ENCODE data around the gene SCFD2.

The SCFD2 gene

GRCh38 chr4:52966172-52966571 is 399.7 kb downstream of the SCFD2 start:
- no peak overlapping the region for H3K9ac ChIP-seq (ENCODE audit: low read depth, low read length)
- no peak overlapping the region for H3K4me2 ChIP-seq (ENCODE audit: insufficient read depth, low read length)
- no peaks in the 10 kb centered on the region for H3K79me2 ChIP-seq (ENCODE audit: insufficient read depth, low read length)
- H2AFZ ChIP-seq (ENCODE audit: low read depth, low read length) = no peak overlapping the region
- H4K20me1 ChIP-seq (ENCODE audit: insufficient read depth, low read length) = no peaks in the 10 kb centered on the region
- ATAC-seq (ENCODE audit: insufficient read depth, low read depth) (no peak), DNase-seq (no peak)
- TF ChIP-seq, protein P1, sequence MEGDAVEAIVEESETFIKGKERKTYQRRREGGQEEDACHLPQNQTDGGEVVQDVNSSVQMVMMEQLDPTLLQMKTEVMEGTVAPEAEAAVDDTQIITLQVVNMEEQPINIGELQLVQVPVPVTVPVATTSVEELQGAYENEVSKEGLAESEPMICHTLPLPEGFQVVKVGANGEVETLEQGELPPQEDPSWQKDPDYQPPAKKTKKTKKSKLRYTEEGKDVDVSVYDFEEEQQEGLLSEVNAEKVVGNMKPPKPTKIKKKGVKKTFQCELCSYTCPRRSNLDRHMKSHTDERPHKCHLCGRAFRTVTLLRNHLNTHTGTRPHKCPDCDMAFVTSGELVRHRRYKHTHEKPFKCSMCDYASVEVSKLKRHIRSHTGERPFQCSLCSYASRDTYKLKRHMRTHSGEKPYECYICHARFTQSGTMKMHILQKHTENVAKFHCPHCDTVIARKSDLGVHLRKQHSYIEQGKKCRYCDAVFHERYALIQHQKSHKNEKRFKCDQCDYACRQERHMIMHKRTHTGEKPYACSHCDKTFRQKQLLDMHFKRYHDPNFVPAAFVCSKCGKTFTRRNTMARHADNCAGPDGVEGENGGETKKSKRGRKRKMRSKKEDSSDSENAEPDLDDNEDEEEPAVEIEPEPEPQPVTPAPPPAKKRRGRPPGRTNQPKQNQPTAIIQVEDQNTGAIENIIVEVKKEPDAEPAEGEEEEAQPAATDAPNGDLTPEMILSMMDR (IDR thresholded peaks at IDR 0.05; ENCODE audit: borderline replicate concordance, extremely low read depth, low read length, poor library complexity, severe bottlenecking) = no peak
- TF ChIP-seq EZH2 (IDR thresholded peaks at IDR 0.05; ENCODE audit: borderline replicate concordance, low read depth, low read length, severe bottlenecking) = no peak
- no peaks in the 10 kb centered on the region for H3K4me1 ChIP-seq (ENCODE audit: insufficient read depth, low read length)
- no peaks in the 10 kb centered on the region for H3K9me3 ChIP-seq (ENCODE audit: insufficient read depth, low read length, severe bottlenecking)
- no peak overlapping the region for H3K4me3 ChIP-seq (ENCODE audit: low read depth in 1 of 2, low read length in 2 of 2)
- H3K27me3 ChIP-seq (ENCODE audit: insufficient read depth, low read length, poor library complexity) = no peaks in the 10 kb centered on the region
- no peak overlapping the region for H3K27ac ChIP-seq (ENCODE audit: low read length)
- H3K36me3 ChIP-seq (ENCODE audit: insufficient read depth, low read length) = no peaks in the 10 kb centered on the region

DNA sequence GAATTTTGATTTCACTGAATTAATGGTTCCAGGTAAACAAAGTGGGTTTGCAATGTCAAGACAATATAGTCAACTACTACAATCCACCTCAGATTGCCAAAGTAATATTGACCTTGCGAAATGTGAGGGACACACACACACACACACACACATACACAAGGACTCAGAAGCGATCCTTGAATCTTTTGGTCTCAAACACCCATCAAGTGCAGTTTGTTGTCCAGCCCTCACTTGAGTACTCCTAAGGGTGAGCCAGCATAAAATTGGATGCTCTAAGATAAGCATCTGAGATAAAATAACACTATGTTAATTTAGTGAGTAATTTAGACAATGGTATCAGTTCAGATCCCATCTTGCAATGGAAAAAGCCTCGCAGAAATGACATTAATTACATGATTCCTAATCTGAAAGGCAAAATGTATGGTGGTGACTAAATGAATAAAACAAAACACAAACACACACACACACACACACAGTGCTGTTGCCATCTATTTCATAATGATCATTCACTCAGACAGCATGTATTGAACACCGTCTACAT is 401.2 kb downstream of the SCFD2 start:
- Histone ChIP-seq H4K20me1 (ENCODE audit: insufficient read depth, low read length) (no peaks in the 10 kb centered on the region), H3K4me3 (ENCODE audit: low read depth in 1 of 2, low read length in 2 of 2) (no peak overlapping the region), H2AFZ (ENCODE audit: low read depth, low read length) (no peak overlapping the region), H3K9me3 (ENCODE audit: insufficient read depth, low read length, severe bottlenecking) (no peaks in the 10 kb centered on the region), H3K36me3 (ENCODE audit: insufficient read depth, low read length) (no peaks in the 10 kb centered on the region), H3K4me2 (ENCODE audit: insufficient read depth, low read length) (no peak overlapping the region), H3K27ac (ENCODE audit: low read length) (no peak overlapping the region), H3K27me3 (ENCODE audit: insufficient read depth, low read length, poor library complexity) (no peaks in the 10 kb centered on the region), H3K79me2 (ENCODE audit: insufficient read depth, low read length) (no peaks in the 10 kb centered on the region), H3K9ac (ENCODE audit: low read depth, low read length) (no peak overlapping the region), H3K4me1 (ENCODE audit: insufficient read depth, low read length) (no peaks in the 10 kb centered on the region)
- no peak for TF ChIP-seq EZH2 (IDR thresholded peaks at IDR 0.05; ENCODE audit: borderline replicate concordance, low read depth, low read length, severe bottlenecking)
- TF ChIP-seq, protein P1 (IDR thresholded peaks at IDR 0.05; ENCODE audit: borderline replicate concordance, extremely low read depth, low read length, poor library complexity, severe bottlenecking) = no peak
- ATAC-seq (ENCODE audit: insufficient read depth, low read depth) = no peak
- no peak for DNase-seq

DNA sequence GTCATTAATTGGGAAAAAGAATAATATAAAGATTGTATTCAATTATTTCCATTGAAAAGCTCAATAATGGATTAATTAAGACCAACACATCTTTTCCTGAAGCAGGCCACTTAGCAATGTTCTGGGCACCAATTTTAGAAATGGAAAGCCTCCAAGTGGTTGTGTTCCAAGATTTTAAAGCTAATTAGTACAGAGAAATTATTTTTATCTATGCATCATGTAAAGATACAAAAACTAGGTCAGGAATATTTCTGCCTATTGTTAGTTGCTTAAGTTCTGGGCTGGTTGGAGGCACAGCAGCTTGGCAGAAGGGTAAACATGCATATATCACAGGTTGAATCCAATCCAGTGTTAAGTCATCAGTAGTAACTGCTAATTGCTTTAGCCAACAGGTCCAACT is 401.9 kb downstream of the SCFD2 start:
- Histone ChIP-seq H3K36me3 (ENCODE audit: insufficient read depth, low read length) (no peaks in the 10 kb centered on the region), H4K20me1 (ENCODE audit: insufficient read depth, low read length) (no peaks in the 10 kb centered on the region), H2AFZ (ENCODE audit: low read depth, low read length) (no peak overlapping the region), H3K9ac (ENCODE audit: low read depth, low read length) (no peak overlapping the region), H3K4me3 (ENCODE audit: low read depth in 1 of 2, low read length in 2 of 2) (no peak overlapping the region), H3K79me2 (ENCODE audit: insufficient read depth, low read length) (no peaks in the 10 kb centered on the region), H3K9me3 (ENCODE audit: insufficient read depth, low read length, severe bottlenecking) (no peaks in the 10 kb centered on the region), H3K27me3 (ENCODE audit: insufficient read depth, low read length, poor library complexity) (no peaks in the 10 kb centered on the region), H3K27ac (ENCODE audit: low read length) (no peak overlapping the region), H3K4me2 (ENCODE audit: insufficient read depth, low read length) (no peak overlapping the region), H3K4me1 (ENCODE audit: insufficient read depth, low read length) (no peaks in the 10 kb centered on the region)
- no peak for TF ChIP-seq EZH2 (IDR thresholded peaks at IDR 0.05; ENCODE audit: borderline replicate concordance, low read depth, low read length, severe bottlenecking)
- TF ChIP-seq, protein P1 (IDR thresholded peaks at IDR 0.05; ENCODE audit: borderline replicate concordance, extremely low read depth, low read length, poor library complexity, severe bottlenecking) = no peak
- no peak for DNase-seq
- ATAC-seq (ENCODE audit: insufficient read depth, low read depth) = no peak

- TF ChIP-seq EZH2 (IDR thresholded peaks at IDR 0.05; ENCODE audit: borderline replicate concordance, low read depth, low read length, severe bottlenecking) = no peak
- TF ChIP-seq, protein P1 (IDR thresholded peaks at IDR 0.05; ENCODE audit: borderline replicate concordance, extremely low read depth, low read length, poor library complexity, severe bottlenecking) = no peak
- Histone ChIP-seq H3K9ac (ENCODE audit: low read depth, low read length) (no peak overlapping the region), H3K9me3 (ENCODE audit: insufficient read depth, low read length, severe bottlenecking) (no peaks in the 10 kb centered on the region), H3K27ac (ENCODE audit: low read length) (no peak overlapping the region), H3K36me3 (ENCODE audit: insufficient read depth, low read length) (no peaks in the 10 kb centered on the region), H3K4me1 (ENCODE audit: insufficient read depth, low read length) (no peaks in the 10 kb centered on the region), H3K27me3 (ENCODE audit: insufficient read depth, low read length, poor library complexity) (no peaks in the 10 kb centered on the region), H3K79me2 (ENCODE audit: insufficient read depth, low read length) (no peaks in the 10 kb centered on the region), H3K4me3 (ENCODE audit: low read depth in 1 of 2, low read length in 2 of 2) (no peak overlapping the region), H2AFZ (ENCODE audit: low read depth, low read length) (no peak overlapping the region), H4K20me1 (ENCODE audit: insufficient read depth, low read length) (no peaks in the 10 kb centered on the region), H3K4me2 (ENCODE audit: insufficient read depth, low read length) (no peak overlapping the region)
- DNase-seq (no peak), ATAC-seq (ENCODE audit: insufficient read depth, low read depth) (no peak)
Observed at GRCh38 chr4:52962721-52963120, 403.1 kb downstream of the SCFD2 start.

All from DND-41 (cell line).